Right atrium auricular region (tissue), 2 donors: ENCODE results near the gene CCT7. TPM values are rescaled to one million over a fixed set of nuclear protein-coding genes. Genes with fewer than 3 reads are reported as not detected.

Source experiments
- DNase-seq: peaks from one replicate; pipeline ENCODE4 v3.0.0-alpha.2; 2019; ENCODE audit warnings: low spot score
- H3K27ac ChIP-seq, 2 donors: fragments of 200-600 bp; sonication (generic); 1 replicate in 1 of 2; 2 replicates in 1 of 2; pipeline ENCODE4 v1.5.1; 2016 to 2019
- H3K27me3 ChIP-seq, 2 donors: fragments of 200-600 bp; sonication (generic); one replicate each; pipeline versions ENCODE4 v1.5.1 to v1.6.0; 2017 to 2019
- H3K36me3 ChIP-seq: fragments of 200-600 bp; sonication (generic); one replicate; pipeline ENCODE4 v1.5.1; 2016
- H3K4me1 ChIP-seq, 2 donors: fragments of 200-600 bp; sonication (generic); one replicate each; pipeline versions ENCODE4 v1.5.1 to v1.6.0; 2017 to 2019
- H3K4me3 ChIP-seq, 2 donors: fragments of 200-600 bp; sonication (generic); 1 replicate in 1 of 2; 2 replicates in 1 of 2; pipeline ENCODE4 v1.5.1; 2017 to 2019; ENCODE audit warnings: mild to moderate bottlenecking in 1 of 2, moderate library complexity in 1 of 2
- H3K9me3 ChIP-seq, 2 donors: fragments of 200-600 bp; sonication (generic); one replicate each; pipeline ENCODE4 v1.5.1; 2019
- total RNA-seq, 2 donors: library from RNA; depleted of rRNA; stranded (reverse); fragments of >200 nt; gene quantifications; one replicate each; pipeline ENCODE4 v1.1.0, GENCODE V29; 2016
- TF ChIP-seq, protein P1 (sequence below), 2 donors: fragments of 200-600 bp; sonication (generic); IDR thresholded peaks; one replicate each; pipeline ENCODE4 v1.5.1; 2019; ENCODE audit warnings: antibody characterized with exemption in 2 of 2

CCT7 gene
- total RNA-seq, 2 donors from 2014 or later, result 154 to 191 TPM

DNA sequence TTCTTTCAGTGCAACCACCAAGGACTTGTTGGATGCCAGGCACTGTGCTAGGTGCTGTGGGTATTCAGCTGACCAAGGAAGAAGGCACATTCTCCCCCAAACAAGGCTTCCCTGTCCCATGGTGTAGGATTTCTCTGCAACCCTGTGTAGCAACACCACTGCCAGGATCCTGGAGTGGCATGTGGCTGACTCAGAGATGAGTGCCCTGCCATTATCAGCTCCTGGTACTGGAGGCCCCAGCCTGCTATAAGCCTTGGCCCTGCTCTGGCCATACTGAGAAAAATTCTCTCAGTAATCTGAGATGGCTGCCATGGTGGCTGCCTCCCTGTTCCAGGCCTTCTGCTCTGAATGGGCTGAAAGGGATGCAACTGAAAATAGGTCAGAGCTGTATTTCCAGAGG lies 15.8 kb upstream of the CCT7 start:
- no peak for DNase-seq

DNA sequence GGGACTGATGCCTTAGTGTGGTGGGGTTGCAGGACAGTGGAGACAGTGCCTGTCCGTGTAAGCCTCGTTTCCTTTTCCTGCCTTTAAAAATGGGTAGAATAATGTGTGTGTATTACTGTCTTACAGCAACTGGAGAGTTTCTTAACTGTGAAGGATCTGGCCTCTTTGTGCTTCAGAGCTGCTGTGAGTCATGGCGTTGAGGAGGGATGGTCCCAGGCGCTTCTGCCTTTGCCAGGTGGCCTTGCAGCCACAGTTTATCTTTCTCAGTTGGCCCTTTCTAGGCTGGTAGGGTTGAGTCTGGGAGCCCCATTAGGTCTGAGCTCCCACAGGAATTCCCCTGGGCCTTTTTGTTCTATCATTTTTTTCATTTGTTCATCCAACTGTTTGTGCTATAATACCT lies 10.3 kb upstream of the CCT7 start:
- H3K4me1 ChIP-seq, result peaks cover 0 to under 1% of the 10 kb centered on the region in 2 donors
- TF ChIP-seq, protein P1, sequence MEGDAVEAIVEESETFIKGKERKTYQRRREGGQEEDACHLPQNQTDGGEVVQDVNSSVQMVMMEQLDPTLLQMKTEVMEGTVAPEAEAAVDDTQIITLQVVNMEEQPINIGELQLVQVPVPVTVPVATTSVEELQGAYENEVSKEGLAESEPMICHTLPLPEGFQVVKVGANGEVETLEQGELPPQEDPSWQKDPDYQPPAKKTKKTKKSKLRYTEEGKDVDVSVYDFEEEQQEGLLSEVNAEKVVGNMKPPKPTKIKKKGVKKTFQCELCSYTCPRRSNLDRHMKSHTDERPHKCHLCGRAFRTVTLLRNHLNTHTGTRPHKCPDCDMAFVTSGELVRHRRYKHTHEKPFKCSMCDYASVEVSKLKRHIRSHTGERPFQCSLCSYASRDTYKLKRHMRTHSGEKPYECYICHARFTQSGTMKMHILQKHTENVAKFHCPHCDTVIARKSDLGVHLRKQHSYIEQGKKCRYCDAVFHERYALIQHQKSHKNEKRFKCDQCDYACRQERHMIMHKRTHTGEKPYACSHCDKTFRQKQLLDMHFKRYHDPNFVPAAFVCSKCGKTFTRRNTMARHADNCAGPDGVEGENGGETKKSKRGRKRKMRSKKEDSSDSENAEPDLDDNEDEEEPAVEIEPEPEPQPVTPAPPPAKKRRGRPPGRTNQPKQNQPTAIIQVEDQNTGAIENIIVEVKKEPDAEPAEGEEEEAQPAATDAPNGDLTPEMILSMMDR (IDR thresholded peaks at IDR 0.05), result no peak
- no peaks in the 10 kb centered on the region for H3K9me3 ChIP-seq
- H3K36me3 ChIP-seq, result peaks cover 79% of the 10 kb centered on the region
- no peak overlapping the region for H3K27ac ChIP-seq
- no peak for DNase-seq
- no peak overlapping the region for H3K4me3 ChIP-seq
- H3K27me3 ChIP-seq, result no peaks in the 10 kb centered on the region

More for the DNA sequence above, 15.8 kb upstream of the CCT7 start:
- no peaks in the 10 kb centered on the region for H3K27me3 ChIP-seq
- H3K4me3 ChIP-seq, result no peak overlapping the region
- no peaks in the 10 kb centered on the region for H3K9me3 ChIP-seq
- TF ChIP-seq, protein P1 (IDR thresholded peaks at IDR 0.05), result no peak
- peaks cover 0 to 23% of the 10 kb centered on the region in 2 donors for H3K4me1 ChIP-seq
- H3K36me3 ChIP-seq, result peaks cover 42% of the 10 kb centered on the region
- H3K27ac ChIP-seq, result peak overlapping the region in 1 of 2 donors; percentile 45

DNA sequence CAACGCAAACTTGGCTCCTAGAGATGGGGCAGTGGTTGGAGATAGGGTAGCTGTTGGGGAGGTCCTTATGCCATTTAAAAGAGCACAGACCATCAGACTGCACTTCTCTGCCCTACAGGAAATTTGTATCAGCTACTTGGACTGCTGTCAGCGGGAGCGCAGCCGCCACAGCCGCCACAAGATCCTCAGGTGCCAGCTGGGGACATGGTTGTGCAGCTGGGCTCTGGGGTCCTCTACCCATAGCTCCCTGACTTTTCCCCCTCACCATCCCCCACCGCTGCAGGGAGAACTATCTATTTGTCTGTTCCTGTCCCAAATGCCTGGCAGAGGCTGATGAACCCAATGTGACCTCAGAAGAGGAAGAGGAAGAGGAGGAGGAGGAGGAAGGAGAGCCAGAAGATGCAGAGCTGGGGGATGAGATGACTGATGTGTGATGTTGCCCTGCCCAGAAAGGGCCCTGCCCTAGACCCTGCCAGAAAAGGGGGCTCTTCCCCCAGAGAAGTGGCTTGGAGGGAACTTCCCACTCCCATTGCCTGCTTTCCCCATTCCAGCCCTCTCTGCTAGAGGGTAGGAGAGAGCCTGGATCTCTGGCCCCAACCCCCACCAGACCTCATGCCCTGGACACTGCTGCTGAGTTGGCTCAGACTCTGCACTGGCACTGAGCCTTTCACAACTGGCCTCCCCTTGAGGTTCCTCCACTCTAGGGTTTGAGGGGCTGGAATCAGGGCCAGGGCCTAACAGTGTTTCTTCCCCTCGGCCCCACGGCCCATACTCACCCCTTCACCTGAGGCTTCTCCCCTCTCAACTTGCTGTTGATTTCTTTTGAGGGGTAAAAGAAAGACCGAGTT lies 8.4 kb upstream of the CCT7 start:
- peaks cover 75% of the 10 kb centered on the region for H3K36me3 ChIP-seq
- no peaks in the 10 kb centered on the region for H3K27me3 ChIP-seq
- no peaks in the 10 kb centered on the region for H3K4me1 ChIP-seq
- TF ChIP-seq, protein P1 (IDR thresholded peaks at IDR 0.05), result no peak
- DNase-seq, result no peak
- no peak overlapping the region for H3K4me3 ChIP-seq
- no peaks in the 10 kb centered on the region for H3K9me3 ChIP-seq
- H3K27ac ChIP-seq, result no peak overlapping the region

DNA sequence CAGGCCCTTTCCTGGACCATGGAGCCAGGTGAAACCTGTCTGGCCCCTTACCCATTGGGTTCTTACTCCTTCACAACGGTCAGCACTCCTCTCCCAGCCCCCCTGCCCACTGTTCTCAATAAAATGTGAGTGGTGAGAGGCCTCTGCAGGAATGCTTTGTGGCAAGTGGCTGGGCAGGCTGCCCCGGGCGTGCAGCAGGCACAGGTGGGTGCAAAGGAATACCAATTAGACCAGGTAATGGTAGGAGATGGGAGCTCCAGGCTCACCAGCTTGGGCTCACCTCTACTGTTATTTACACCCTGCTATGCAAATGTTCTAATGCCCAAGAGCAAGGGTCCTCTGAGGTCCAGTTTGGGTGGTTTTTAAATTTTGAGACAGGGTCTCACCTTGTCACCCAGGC lies 7.0 kb upstream of the CCT7 start:
- H3K27ac ChIP-seq, result no peak overlapping the region
- no peak for DNase-seq
- H3K4me1 ChIP-seq, result no peaks in the 10 kb centered on the region
- H3K4me3 ChIP-seq, result no peak overlapping the region
- TF ChIP-seq, protein P1 (IDR thresholded peaks at IDR 0.05), result no peak
- H3K36me3 ChIP-seq, result peaks cover 62% of the 10 kb centered on the region
- H3K27me3 ChIP-seq, result no peaks in the 10 kb centered on the region
- no peaks in the 10 kb centered on the region for H3K9me3 ChIP-seq

DNA sequence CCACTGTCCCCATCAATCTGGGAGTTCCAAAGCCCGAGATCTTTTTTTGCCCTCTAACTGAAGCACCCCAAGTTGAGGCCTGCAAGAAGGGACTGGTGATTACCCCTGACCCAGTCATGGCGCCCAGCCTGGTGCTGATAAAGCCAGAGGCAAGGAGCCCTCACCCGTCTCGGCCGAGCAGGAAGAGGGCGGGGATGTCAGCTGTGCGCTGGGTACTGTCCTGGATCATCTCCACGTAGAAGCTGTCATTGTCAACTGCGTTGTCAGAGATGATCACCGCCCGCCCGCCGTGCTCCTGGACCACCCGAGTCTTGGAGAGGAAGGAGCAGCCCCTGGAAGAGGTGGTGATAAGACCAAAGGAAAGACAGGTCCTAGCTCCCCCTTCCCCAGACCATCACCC lies 5.5 kb upstream of the CCT7 start:
- TF ChIP-seq, protein P1 (IDR thresholded peaks at IDR 0.05), result no peak
- peaks cover 47% of the 10 kb centered on the region for H3K36me3 ChIP-seq

More for the DNA sequence above, 5.5 kb upstream of the CCT7 start:
- Histone ChIP-seq H3K27me3 (no peaks in the 10 kb centered on the region), H3K4me1 (peaks cover 0 to 8% of the 10 kb centered on the region in 2 donors), H3K4me3 (no peak overlapping the region), H3K27ac (no peak overlapping the region), H3K9me3 (no peaks in the 10 kb centered on the region)
- DNase-seq, result no peak
